ENCODE measurements around the gene NDRG2.
A peak's percentile ranks its signal among the peaks of the same experiment; 100 is the strongest.

- TF ChIP-seq POLR2AphosphoS5 (IDR thresholded peaks at IDR 0.05; ENCODE audit: low read depth) (no peak), REST (IDR thresholded peaks at IDR 0.05; ENCODE audit: insufficient replicate concordance, low read depth) (no peak), GABPA (IDR thresholded peaks at IDR 0.05; ENCODE audit: low read depth) (no peak), SPI1 (IDR thresholded peaks at IDR 0.05; ENCODE audit: borderline replicate concordance, low read depth) (peak; percentile 12; the same call in 1 of the 2 replicates)
- TF ChIP-seq, protein P1, sequence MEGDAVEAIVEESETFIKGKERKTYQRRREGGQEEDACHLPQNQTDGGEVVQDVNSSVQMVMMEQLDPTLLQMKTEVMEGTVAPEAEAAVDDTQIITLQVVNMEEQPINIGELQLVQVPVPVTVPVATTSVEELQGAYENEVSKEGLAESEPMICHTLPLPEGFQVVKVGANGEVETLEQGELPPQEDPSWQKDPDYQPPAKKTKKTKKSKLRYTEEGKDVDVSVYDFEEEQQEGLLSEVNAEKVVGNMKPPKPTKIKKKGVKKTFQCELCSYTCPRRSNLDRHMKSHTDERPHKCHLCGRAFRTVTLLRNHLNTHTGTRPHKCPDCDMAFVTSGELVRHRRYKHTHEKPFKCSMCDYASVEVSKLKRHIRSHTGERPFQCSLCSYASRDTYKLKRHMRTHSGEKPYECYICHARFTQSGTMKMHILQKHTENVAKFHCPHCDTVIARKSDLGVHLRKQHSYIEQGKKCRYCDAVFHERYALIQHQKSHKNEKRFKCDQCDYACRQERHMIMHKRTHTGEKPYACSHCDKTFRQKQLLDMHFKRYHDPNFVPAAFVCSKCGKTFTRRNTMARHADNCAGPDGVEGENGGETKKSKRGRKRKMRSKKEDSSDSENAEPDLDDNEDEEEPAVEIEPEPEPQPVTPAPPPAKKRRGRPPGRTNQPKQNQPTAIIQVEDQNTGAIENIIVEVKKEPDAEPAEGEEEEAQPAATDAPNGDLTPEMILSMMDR (IDR thresholded peaks at IDR 0.05; ENCODE audit: insufficient read depth, low read length), result no peak
Measured at GRCh38 chr14:21072031-21072473, 47.2 kb upstream of the NDRG2 start.

All from HL-60 (cell line).